ENCODE results near the gene SERINC1.

DNA sequence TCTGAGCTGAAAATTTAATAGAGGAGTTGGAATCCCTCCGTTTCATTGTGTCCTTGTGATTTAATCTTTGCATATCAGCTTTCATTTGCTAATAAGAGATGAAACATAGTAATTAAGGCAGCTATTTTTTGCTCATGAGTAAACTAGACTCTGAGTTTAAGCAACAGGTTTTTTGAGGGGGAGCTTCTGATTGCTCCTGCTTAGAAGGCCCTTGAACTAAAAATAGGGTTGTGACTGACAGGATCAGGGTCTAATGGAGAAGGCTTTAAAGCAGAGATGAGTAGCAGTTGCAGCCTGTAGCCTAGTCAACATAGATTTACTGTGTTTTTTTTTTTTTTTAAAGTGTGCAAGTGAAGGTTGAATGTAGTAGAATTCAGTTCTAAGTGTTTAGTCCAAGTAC is 54.8 kb downstream of the SERINC1 start:
- TF ChIP-seq, protein P1, sequence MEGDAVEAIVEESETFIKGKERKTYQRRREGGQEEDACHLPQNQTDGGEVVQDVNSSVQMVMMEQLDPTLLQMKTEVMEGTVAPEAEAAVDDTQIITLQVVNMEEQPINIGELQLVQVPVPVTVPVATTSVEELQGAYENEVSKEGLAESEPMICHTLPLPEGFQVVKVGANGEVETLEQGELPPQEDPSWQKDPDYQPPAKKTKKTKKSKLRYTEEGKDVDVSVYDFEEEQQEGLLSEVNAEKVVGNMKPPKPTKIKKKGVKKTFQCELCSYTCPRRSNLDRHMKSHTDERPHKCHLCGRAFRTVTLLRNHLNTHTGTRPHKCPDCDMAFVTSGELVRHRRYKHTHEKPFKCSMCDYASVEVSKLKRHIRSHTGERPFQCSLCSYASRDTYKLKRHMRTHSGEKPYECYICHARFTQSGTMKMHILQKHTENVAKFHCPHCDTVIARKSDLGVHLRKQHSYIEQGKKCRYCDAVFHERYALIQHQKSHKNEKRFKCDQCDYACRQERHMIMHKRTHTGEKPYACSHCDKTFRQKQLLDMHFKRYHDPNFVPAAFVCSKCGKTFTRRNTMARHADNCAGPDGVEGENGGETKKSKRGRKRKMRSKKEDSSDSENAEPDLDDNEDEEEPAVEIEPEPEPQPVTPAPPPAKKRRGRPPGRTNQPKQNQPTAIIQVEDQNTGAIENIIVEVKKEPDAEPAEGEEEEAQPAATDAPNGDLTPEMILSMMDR (IDR thresholded peaks at IDR 0.05): no peak
- no peak for TF ChIP-seq POLR2A (IDR thresholded peaks at IDR 0.05)

Data from adrenal gland (tissue), 5 donors.